Activated CD4-positive, alpha-beta T cell treated with anti-CD3 and anti-CD28 coated beads, Interleukin-2, amount 50 U/mL, for 4 hours (primary cell): ENCODE data around the gene ARHGEF3.

Experiments
- DNase-seq, 2 experiments: peaks; one replicate each; pipeline ENCODE4 v3.0.0-alpha.2; 2020

ARHGEF3 gene

GRCh38 chr3:56822501-56822900 is 20.8 kb upstream of the ARHGEF3 start:
- no peak for DNase-seq

GRCh38 chr3:56819016-56819809 is 17.5 kb upstream of the ARHGEF3 start:
- no peak for DNase-seq

- no peak for DNase-seq
Observed at GRCh38 chr3:56818156-56818985, 16.6 kb upstream of the ARHGEF3 start.

- DNase-seq: no peak
Observed at GRCh38 chr3:56817646-56818045, 15.9 kb upstream of the ARHGEF3 start.

GRCh38 chr3:56816061-56816460 is 14.3 kb upstream of the ARHGEF3 start:
- DNase-seq: no peak

- no peak for DNase-seq
Observed at GRCh38 chr3:56815589-56815988, 13.8 kb upstream of the ARHGEF3 start.

GRCh38 chr3:56813653-56813960 is 11.9 kb upstream of the ARHGEF3 start:
- no peak for DNase-seq

GRCh38 chr3:56812754-56813652 is 11.3 kb upstream of the ARHGEF3 start:
- DNase-seq: no peak

- DNase-seq: no peak
Observed at GRCh38 chr3:56811546-56812202, 9.9 kb upstream of the ARHGEF3 start.

- no peak for DNase-seq
Observed at GRCh38 chr3:56810577-56811545, 9.1 kb upstream of the ARHGEF3 start.

- no peak for DNase-seq
Observed at GRCh38 chr3:56806407-56806806, 4.7 kb upstream of the ARHGEF3 start.

- no peak for DNase-seq
Observed at GRCh38 chr3:56802790-56803189, 1.0 kb upstream of the ARHGEF3 start.

- peak; percentile 10 to 29 for DNase-seq
Observed at GRCh38 chr3:56802378-56802745, 613 bp upstream of the ARHGEF3 start.

- peak in 1 of 2 experiments; percentile 11 for DNase-seq
Observed at GRCh38 chr3:56800832-56801661, 702 bp downstream of the ARHGEF3 start.

GRCh38 chr3:56800130-56800831 is 1.5 kb downstream of the ARHGEF3 start:
- DNase-seq: peak; percentile 73 to 81

- DNase-seq: peak in 1 of 2 experiments; percentile 7
Observed at GRCh38 chr3:56799251-56799882, 2.4 kb downstream of the ARHGEF3 start.

GRCh38 chr3:56796996-56797395 is 4.8 kb downstream of the ARHGEF3 start:
- no peak for DNase-seq

GRCh38 chr3:56796202-56796601 is 5.5 kb downstream of the ARHGEF3 start:
- DNase-seq: peak in 1 of 2 experiments; percentile 20

- DNase-seq: no peak
Observed at GRCh38 chr3:56795829-56796185, 5.9 kb downstream of the ARHGEF3 start.
